GM23338 (cell line): ENCODE measurements around the gene CEMIP2. TPM values are rescaled to one million over a fixed set of nuclear protein-coding genes. Genes with fewer than 3 reads are reported as not detected.

Experiments used
- ATAC-seq: fragments of 200-7000 bp; cut with Tn5 transposase; 3 replicates; pipeline ENCODE4 v1.9.1; 2020
- DNase-seq: peaks from one replicate; pipeline ENCODE4 v3.0.0-alpha.2; 2015; ENCODE audit warnings: low spot score
- H2AFZ ChIP-seq: fragments of 200-600 bp; sonication (generic); 2 replicates; pipeline ENCODE4 v1.8.0; 2016; ENCODE audit warnings: antibody characterized with exemption, mild to moderate bottlenecking, moderate library complexity
- H3F3A ChIP-seq: fragments of 200-600 bp; sonication (generic); replicated peaks from 2 replicates; pipeline ENCODE4 v1.8.0; 2017; ENCODE audit warnings: antibody characterized with exemption, mixed run types, low read depth
- H3K27ac ChIP-seq: fragments of 200-600 bp; sonication (generic); 2 replicates; pipeline ENCODE4 v1.6.1; 2016; ENCODE audit warnings: low read depth
- H3K27me3 ChIP-seq: fragments of 200-600 bp; sonication (generic); 2 replicates; pipeline ENCODE4 v1.8.0; 2016; ENCODE audit warnings: mild to moderate bottlenecking, mixed run types, moderate library complexity; ENCODE audit not compliant: insufficient read depth
- H3K36me3 ChIP-seq: fragments of 200-600 bp; sonication (generic); 2 replicates; pipeline ENCODE4 v1.8.0; 2016; ENCODE audit warnings: mild to moderate bottlenecking; ENCODE audit not compliant: insufficient read depth
- H3K4me1 ChIP-seq: fragments of 200-600 bp; sonication (generic); 2 replicates; pipeline ENCODE4 v1.8.0; 2016; ENCODE audit warnings: mild to moderate bottlenecking, moderate library complexity; ENCODE audit not compliant: insufficient read depth
- H3K4me2 ChIP-seq: fragments of 200-600 bp; sonication (generic); 2 replicates; pipeline ENCODE4 v1.7.1; 2017; ENCODE audit warnings: mixed run types
- H3K4me3 ChIP-seq: fragments of 200-600 bp; sonication (generic); 2 replicates; pipeline ENCODE4 v1.6.1; 2016; ENCODE audit warnings: mixed run types
- H3K79me2 ChIP-seq: fragments of 200-600 bp; sonication (generic); replicated peaks from 2 replicates; pipeline ENCODE4 v1.8.0; 2017; ENCODE audit warnings: mild to moderate bottlenecking; ENCODE audit not compliant: insufficient read depth
- H3K9me2 ChIP-seq: fragments of 200-600 bp; sonication (generic); 2 replicates; pipeline ENCODE4 v1.8.0; 2017; ENCODE audit not compliant: insufficient read depth
- H4K20me1 ChIP-seq: fragments of 200-600 bp; sonication (generic); replicated peaks from 2 replicates; pipeline ENCODE4 v1.8.0; 2017; ENCODE audit warnings: mild to moderate bottlenecking; ENCODE audit not compliant: insufficient read depth
- H3K27ac Mint-ChIP-seq: 2 replicates; pipeline ENCODE4 v1.8.0; 2020; ENCODE audit warnings: inconsistent platforms, mild to moderate bottlenecking, moderate library complexity, mixed read lengths
- H3K27me3 Mint-ChIP-seq: 3 replicates; pipeline ENCODE4 v1.8.0; 2022; ENCODE audit warnings: low read depth, mild to moderate bottlenecking, moderate library complexity, mixed read lengths, inconsistent platforms; ENCODE audit not compliant: insufficient read depth, poor library complexity
- H3K36me3 Mint-ChIP-seq: 3 replicates; pipeline ENCODE4 v1.8.0; 2021; ENCODE audit warnings: low read depth, mild to moderate bottlenecking, inconsistent platforms, moderate library complexity, mixed read lengths
- H3K4me1 Mint-ChIP-seq: 3 replicates; pipeline ENCODE4 v1.8.0; 2020; ENCODE audit warnings: mild to moderate bottlenecking, inconsistent platforms, mixed read lengths
- H3K4me3 Mint-ChIP-seq: 3 replicates; pipeline ENCODE4 v1.8.0; 2021; ENCODE audit warnings: moderate library complexity, mild to moderate bottlenecking, inconsistent platforms, mixed read lengths
- H3K9me3 Mint-ChIP-seq: 3 replicates; pipeline ENCODE4 v1.8.0; 2020; ENCODE audit warnings: moderate library complexity, mild to moderate bottlenecking, inconsistent platforms, mixed read lengths
- CTCF ChIP-seq, 2 experiments: fragments of 200-600 bp in 1 of 2; sonication (generic) in 1 of 2; conservative IDR thresholded peaks; 2 replicates each; pipeline versions ENCODE4 v1.5.1 to v1.6.1; 2016 to 2017; ENCODE audit warnings: antibody characterized with exemption in 2 of 2, low read depth in 2 of 2, mild to moderate bottlenecking in 2 of 2, moderate library complexity in 1 of 2
- EZH2 ChIP-seq: fragments of 200-600 bp; sonication (generic); IDR thresholded peaks from one replicate; pipeline ENCODE4 v1.8.0; 2017; ENCODE audit warnings: antibody characterized with exemption, mild to moderate bottlenecking, low read depth; ENCODE audit not compliant: unreplicated experiment
- POLR2AphosphoS5 ChIP-seq: IDR thresholded peaks from 2 replicates; pipeline ENCODE4 v1.6.1; 2016; ENCODE audit warnings: antibody characterized with exemption, low read depth
- REST ChIP-seq: IDR thresholded peaks from one replicate; pipeline ENCODE4 v1.6.1; 2018; ENCODE audit warnings: antibody characterized with exemption; ENCODE audit not compliant: unreplicated experiment
- ZNF331 ChIP-seq: fragments of 250-450 bp; sonication (Bioruptor Pico); IDR thresholded peaks from 2 replicates; pipeline ENCODE4 v1.5.0; 2020; ENCODE audit warnings: low read depth, mild to moderate bottlenecking, moderate library complexity
- ZNF462 ChIP-seq: fragments of 250-450 bp; sonication (Bioruptor Pico); IDR thresholded peaks from 2 replicates; pipeline ENCODE4 v1.5.0; 2020; ENCODE audit warnings: mild to moderate bottlenecking, moderate library complexity
- polyA plus RNA-seq: library from polyadenylated mRNA; unstranded; fragments of >200 nt; fragmentation: Nextera tagmentation; extraction: Ambion mirVana; gene quantifications from 2 replicates; pipeline ENCODE4 v1.2.1, GENCODE V29; 2016
- total RNA-seq: library from RNA; depleted of rRNA; stranded (reverse); fragments of >200 nt; shearing (Covaris generic); gene quantifications from 2 replicates; pipeline ENCODE4 v1.2.3, GENCODE V29; 2014

Gene CEMIP2
- total and polyA plus RNA-seq, 2 experiments from 2014 or later: 23.0 to 76.7 TPM

- Histone ChIP-seq H2AFZ (no peak overlapping the region), H4K20me1 (peaks cover 4% of the 10 kb centered on the region; the same call in 1 of the 2 replicates), H3K9me2 (no peaks in the 10 kb centered on the region), H3K36me3 (no peaks in the 10 kb centered on the region; the same call in 1 of the 2 replicates), H3K27ac (no peak overlapping the region), H3F3A (no peaks in the 10 kb centered on the region), H3K4me3 (no peak overlapping the region), H3K79me2 (peaks cover 69% of the 10 kb centered on the region), H3K4me2 (no peak overlapping the region), H3K4me1 (peaks cover 17% of the 10 kb centered on the region), H3K27me3 (no peaks in the 10 kb centered on the region)
- H3K9me3 Mint-ChIP-seq: no peaks in the 10 kb centered on the region
- ATAC-seq: no peak
- no peak overlapping the region for H3K4me3 Mint-ChIP-seq
- peaks cover 59% of the 10 kb centered on the region for H3K36me3 Mint-ChIP-seq
- peaks cover 15% of the 10 kb centered on the region for H3K4me1 Mint-ChIP-seq
- peaks cover 2% of the 10 kb centered on the region for H3K27me3 Mint-ChIP-seq
- H3K27ac Mint-ChIP-seq: no peak overlapping the region
- DNase-seq: no peak
- TF ChIP-seq REST (no peak), ZNF462 (CRISPR knock-in tag) (no peak), CTCF (conservative IDR thresholded peaks at IDR 0.05; ENCODE audit: low read depth in 2 of 2) (no peak), POLR2AphosphoS5 (no peak), ZNF331 (CRISPR knock-in tag) (no peak), EZH2 (no peak)
Measured at GRCh38 chr9:71740199-71740598, 28.1 kb downstream of the CEMIP2 start.
